Measurements from ENCODE around the gene LSM11.

Gene LSM11

GRCh38 chr5:157764531-157764930, 21.0 kb downstream of the LSM11 start:
- no peak overlapping the region for H2AFZ ChIP-seq (ENCODE audit: low read depth, low read length, severe bottlenecking)
- no peaks in the 10 kb centered on the region for H3F3A ChIP-seq (ENCODE audit: insufficient read depth)
- H3K9me3 ChIP-seq (ENCODE audit: insufficient read depth, low read length): no peaks in the 10 kb centered on the region
- no peak overlapping the region for H3K4me3 ChIP-seq (ENCODE audit: insufficient read depth, low read length, poor library complexity, severe bottlenecking)
- no peak overlapping the region for H3K4me2 ChIP-seq (ENCODE audit: low read depth, low read length, poor library complexity, severe bottlenecking)
- H3K79me2 ChIP-seq (ENCODE audit: insufficient read depth, low read length): no peaks in the 10 kb centered on the region
- H3K27me3 ChIP-seq (ENCODE audit: low read length): no peaks in the 10 kb centered on the region
- H3K9ac ChIP-seq (ENCODE audit: low read length): no peak overlapping the region
- H3K9me2 ChIP-seq (replicated peaks; ENCODE audit: insufficient read depth, low read length): no peaks in the 10 kb centered on the region
- no peaks in the 10 kb centered on the region for H3K36me3 ChIP-seq (ENCODE audit: low read length)
- no peak overlapping the region for H3K27ac ChIP-seq (ENCODE audit: low read depth, low read length)
- no peak for TF ChIP-seq EZH2phosphoT487 (conservative IDR thresholded peaks at IDR 0.05; ENCODE audit: low read length)
- TF ChIP-seq, protein P1, sequence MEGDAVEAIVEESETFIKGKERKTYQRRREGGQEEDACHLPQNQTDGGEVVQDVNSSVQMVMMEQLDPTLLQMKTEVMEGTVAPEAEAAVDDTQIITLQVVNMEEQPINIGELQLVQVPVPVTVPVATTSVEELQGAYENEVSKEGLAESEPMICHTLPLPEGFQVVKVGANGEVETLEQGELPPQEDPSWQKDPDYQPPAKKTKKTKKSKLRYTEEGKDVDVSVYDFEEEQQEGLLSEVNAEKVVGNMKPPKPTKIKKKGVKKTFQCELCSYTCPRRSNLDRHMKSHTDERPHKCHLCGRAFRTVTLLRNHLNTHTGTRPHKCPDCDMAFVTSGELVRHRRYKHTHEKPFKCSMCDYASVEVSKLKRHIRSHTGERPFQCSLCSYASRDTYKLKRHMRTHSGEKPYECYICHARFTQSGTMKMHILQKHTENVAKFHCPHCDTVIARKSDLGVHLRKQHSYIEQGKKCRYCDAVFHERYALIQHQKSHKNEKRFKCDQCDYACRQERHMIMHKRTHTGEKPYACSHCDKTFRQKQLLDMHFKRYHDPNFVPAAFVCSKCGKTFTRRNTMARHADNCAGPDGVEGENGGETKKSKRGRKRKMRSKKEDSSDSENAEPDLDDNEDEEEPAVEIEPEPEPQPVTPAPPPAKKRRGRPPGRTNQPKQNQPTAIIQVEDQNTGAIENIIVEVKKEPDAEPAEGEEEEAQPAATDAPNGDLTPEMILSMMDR (IDR thresholded peaks at IDR 0.05; ENCODE audit: insufficient read depth, low read length, poor library complexity, severe bottlenecking): no peak
- H4K20me1 ChIP-seq (ENCODE audit: low read depth, low read length): no peaks in the 10 kb centered on the region

- Histone ChIP-seq H3K36me3 (ENCODE audit: low read length) (no peaks in the 10 kb centered on the region), H3K79me2 (ENCODE audit: insufficient read depth, low read length) (no peaks in the 10 kb centered on the region), H4K20me1 (ENCODE audit: low read depth, low read length) (no peaks in the 10 kb centered on the region), H2AFZ (ENCODE audit: low read depth, low read length, severe bottlenecking) (no peak overlapping the region), H3K9me2 (replicated peaks; ENCODE audit: insufficient read depth, low read length) (no peaks in the 10 kb centered on the region), H3K27ac (ENCODE audit: low read depth, low read length) (no peak overlapping the region), H3K27me3 (ENCODE audit: low read length) (no peaks in the 10 kb centered on the region), H3K4me3 (ENCODE audit: insufficient read depth, low read length, poor library complexity, severe bottlenecking) (no peak overlapping the region), H3K9ac (ENCODE audit: low read length) (no peak overlapping the region), H3K9me3 (ENCODE audit: insufficient read depth, low read length) (no peaks in the 10 kb centered on the region), H3K4me2 (ENCODE audit: low read depth, low read length, poor library complexity, severe bottlenecking) (no peak overlapping the region), H3F3A (ENCODE audit: insufficient read depth) (no peaks in the 10 kb centered on the region)
- TF ChIP-seq EZH2phosphoT487 (conservative IDR thresholded peaks at IDR 0.05; ENCODE audit: low read length): no peak
- TF ChIP-seq, protein P1 (IDR thresholded peaks at IDR 0.05; ENCODE audit: insufficient read depth, low read length, poor library complexity, severe bottlenecking): no peak
These were observed 22.9 kb downstream of the LSM11 start for GRCh38 chr5:157766442-157766841.

- TF ChIP-seq EZH2phosphoT487 (conservative IDR thresholded peaks at IDR 0.05; ENCODE audit: low read length): no peak
- TF ChIP-seq, protein P1 (IDR thresholded peaks at IDR 0.05; ENCODE audit: insufficient read depth, low read length, poor library complexity, severe bottlenecking): no peak
- H3K9me3 ChIP-seq (ENCODE audit: insufficient read depth, low read length): no peaks in the 10 kb centered on the region
- no peak overlapping the region for H3K27ac ChIP-seq (ENCODE audit: low read depth, low read length)
- H3K4me3 ChIP-seq (ENCODE audit: insufficient read depth, low read length, poor library complexity, severe bottlenecking): no peak overlapping the region
- no peak overlapping the region for H2AFZ ChIP-seq (ENCODE audit: low read depth, low read length, severe bottlenecking)
- H3K36me3 ChIP-seq (ENCODE audit: low read length): no peaks in the 10 kb centered on the region
- no peaks in the 10 kb centered on the region for H3F3A ChIP-seq (ENCODE audit: insufficient read depth)
- no peaks in the 10 kb centered on the region for H3K9me2 ChIP-seq (replicated peaks; ENCODE audit: insufficient read depth, low read length)
- H4K20me1 ChIP-seq (ENCODE audit: low read depth, low read length): no peaks in the 10 kb centered on the region
- no peak overlapping the region for H3K4me2 ChIP-seq (ENCODE audit: low read depth, low read length, poor library complexity, severe bottlenecking)
- no peak overlapping the region for H3K9ac ChIP-seq (ENCODE audit: low read length)
- no peaks in the 10 kb centered on the region for H3K79me2 ChIP-seq (ENCODE audit: insufficient read depth, low read length)
- H3K27me3 ChIP-seq (ENCODE audit: low read length): no peaks in the 10 kb centered on the region
These were observed 23.4 kb downstream of the LSM11 start for GRCh38 chr5:157766902-157767301.

Data from SU-DHL-6 (cell line).